H1 (cell line): Measurements from ENCODE around the gene TMEM151A. TPM values are rescaled to one million over a fixed set of nuclear protein-coding genes. Genes with fewer than 3 reads are reported as not detected.

Experiments
- CTCF ChIA-PET: fragments of 300-600 bp; sonication (Branson Sonifier 250); formaldehyde crosslinking; loops from one replicate; lab custom pipeline; 2021; ENCODE audit not compliant: partially characterized antibody; lab: Charles Lee
- POLR2A ChIA-PET: fragments of 300-600 bp; sonication (Branson Sonifier 250); formaldehyde crosslinking; loops from one replicate; lab custom pipeline; 2021; ENCODE audit warnings: inconsistent platforms; ENCODE audit not compliant: partially characterized antibody; lab: Charles Lee
- DNase-seq, 2 experiments: peaks; one replicate each; pipeline versions ENCODE4 v3.0.0 to v3.0.0-alpha.2; 2010 to 2022; ENCODE audit warnings: low spot score in 2 of 2, low read depth in 1 of 2, mixed read lengths in 1 of 2
- FAIRE-seq: peaks from 2 replicates; lab custom pipeline; 2011; peaks lifted over from hg19 to GRCh38; lab: Jason Lieb, UNC
- H2AFZ ChIP-seq: 2 replicates; pipeline ENCODE4 v1.8.1; 2012; ENCODE audit warnings: low read length, inconsistent platforms
- H2AK5ac ChIP-seq: 2 replicates; pipeline ENCODE4 v1.6.1; 2013; ENCODE audit warnings: low read depth, low read length
- H2BK120ac ChIP-seq: replicated peaks from 2 replicates; pipeline ENCODE3; 2013; ENCODE audit warnings: low read depth, low read length, inconsistent platforms
- H2BK12ac ChIP-seq: 2 replicates; pipeline ENCODE4 v1.6.1; 2013; ENCODE audit warnings: low read depth, low read length
- H2BK15ac ChIP-seq: 2 replicates; pipeline ENCODE4 v1.6.1; 2013; ENCODE audit warnings: low read length
- H2BK20ac ChIP-seq: 2 replicates; pipeline ENCODE4 v1.6.1; 2013; ENCODE audit warnings: low read length
- H2BK5ac ChIP-seq: 2 replicates; pipeline ENCODE4 v1.6.1; 2013; ENCODE audit warnings: low read depth, low read length
- H3K14ac ChIP-seq: 2 replicates; pipeline ENCODE4 v1.6.1; 2013; ENCODE audit warnings: inconsistent platforms; ENCODE audit not compliant: insufficient read length
- H3K18ac ChIP-seq: 2 replicates; pipeline ENCODE4 v1.6.1; 2013; ENCODE audit warnings: low read length; ENCODE audit errors: extremely low read depth
- H3K23ac ChIP-seq: 2 replicates; pipeline ENCODE4 v1.6.1; 2013; ENCODE audit warnings: inconsistent platforms; ENCODE audit not compliant: insufficient read length
- H3K23me2 ChIP-seq: 2 replicates; pipeline ENCODE4 v1.6.1; 2013; ENCODE audit warnings: low read depth, low read length
- H3K27ac ChIP-seq: 2 replicates; pipeline ENCODE4 v1.6.1; 2011; ENCODE audit warnings: low read depth, low read length, inconsistent platforms
- H3K27me3 ChIP-seq, 4 experiments: replicated peaks in 1 of 4; 1 replicate in 1 of 4; 2 replicates in 3 of 4; pipeline versions ENCODE4 v1.6.1 to v1.8.1; 2011 to 2013; ENCODE audit warnings: low read length in 3 of 4, mild to moderate bottlenecking in 3 of 4, inconsistent platforms in 2 of 4, mixed read lengths in 2 of 4, moderate library complexity in 1 of 4; ENCODE audit not compliant: control insufficient read depth in 3 of 4, insufficient read depth in 3 of 4; ENCODE audit errors: extremely low read depth in 1 of 4
- H3K36me3 ChIP-seq, 4 experiments: 2 replicates each; pipeline versions ENCODE4 v1.6.1 to v1.8.1; 2011 to 2013; ENCODE audit warnings: mild to moderate bottlenecking in 4 of 4, low read length in 3 of 4, moderate library complexity in 2 of 4, control low read depth in 1 of 4, inconsistent platforms in 1 of 4; ENCODE audit not compliant: insufficient read depth in 4 of 4, control insufficient read depth in 2 of 4
- H3K4ac ChIP-seq: replicated peaks from 2 replicates; pipeline ENCODE3; 2013; ENCODE audit warnings: low read length, low read depth, mixed read lengths, inconsistent platforms; ENCODE audit not compliant: insufficient read length
- H3K4me1 ChIP-seq, 4 experiments: replicated peaks in 1 of 4; 1 replicate in 1 of 4; 2 replicates in 3 of 4; pipeline versions ENCODE4 v1.6.1 to v1.8.1; 2011 to 2013; ENCODE audit warnings: low read length in 3 of 4, inconsistent platforms in 2 of 4, mixed read lengths in 1 of 4; ENCODE audit not compliant: insufficient read depth in 4 of 4, control insufficient read depth in 3 of 4
- H3K4me2 ChIP-seq, 2 experiments: 2 replicates each; pipeline versions ENCODE4 v1.6.1 to v1.8.1; 2011 to 2013; ENCODE audit warnings: low read depth in 2 of 2, low read length in 2 of 2, control low read depth in 1 of 2, inconsistent platforms in 1 of 2, mild to moderate bottlenecking in 1 of 2; ENCODE audit not compliant: insufficient read depth in 1 of 2
- H3K4me3 ChIP-seq, 4 experiments: fragments of 200-600, 300-600 bp in 1 of 4; sonication (generic), shearing (Covaris generic), sonication (Bioruptor Twin) in 1 of 4; 2 replicates each; pipeline versions ENCODE4 v1.5.1 to v1.8.1; 2011 to 2016; ENCODE audit warnings: low read length in 4 of 4, low read depth in 3 of 4, control low read depth in 2 of 4, inconsistent platforms in 2 of 4, mild to moderate bottlenecking in 2 of 4, mixed read lengths in 1 of 4, moderate library complexity in 1 of 4; ENCODE audit not compliant: insufficient read depth in 2 of 4; ENCODE audit errors: extremely low read depth in 1 of 4
- H3K56ac ChIP-seq: replicated peaks from 2 replicates; pipeline ENCODE3; 2013; ENCODE audit warnings: low read depth, mild to moderate bottlenecking, mixed read lengths, low read length, inconsistent platforms; ENCODE audit not compliant: insufficient read length
- H3K79me1 ChIP-seq: 2 replicates; pipeline ENCODE4 v1.6.1; 2013; ENCODE audit warnings: low read depth, low read length, control low read depth
- H3K79me2 ChIP-seq, 2 experiments: 2 replicates each; pipeline versions ENCODE4 v1.6.1 to v1.8.1; 2012 to 2013; ENCODE audit warnings: low read length in 2 of 2, mild to moderate bottlenecking in 2 of 2, inconsistent platforms in 1 of 2; ENCODE audit not compliant: insufficient read depth in 2 of 2, control insufficient read depth in 1 of 2
- H3K9ac ChIP-seq, 4 experiments: replicated peaks in 1 of 4; 1 replicate in 1 of 4; 2 replicates in 3 of 4; pipeline versions ENCODE4 v1.6.1 to v1.8.1; 2011 to 2013; ENCODE audit warnings: low read depth in 3 of 4, low read length in 3 of 4, control low read depth in 2 of 4, mild to moderate bottlenecking in 2 of 4, moderate library complexity in 2 of 4, inconsistent platforms in 1 of 4; ENCODE audit errors: extremely low read depth in 1 of 4
- H3K9me3 ChIP-seq, 2 experiments: 2 replicates each; pipeline versions ENCODE4 v1.6.1 to v1.8.1; 2012 to 2013; ENCODE audit warnings: mild to moderate bottlenecking in 2 of 2, moderate library complexity in 2 of 2, control low read depth in 1 of 2, inconsistent platforms in 1 of 2, low read depth in 1 of 2, low read length in 1 of 2, mixed read lengths in 1 of 2; ENCODE audit not compliant: insufficient read depth in 2 of 2
- H4K20me1 ChIP-seq, 2 experiments: replicated peaks in 1 of 2; 2 replicates each; pipeline versions ENCODE3 to v1.8.1; 2011 to 2013; ENCODE audit warnings: inconsistent platforms in 2 of 2, low read length in 2 of 2, mild to moderate bottlenecking in 1 of 2; ENCODE audit not compliant: insufficient read depth in 2 of 2, control insufficient read depth in 1 of 2
- H4K5ac ChIP-seq: 2 replicates; pipeline ENCODE4 v1.6.1; 2013; ENCODE audit warnings: low read length, low read depth, mixed read lengths, inconsistent platforms; ENCODE audit not compliant: insufficient read length
- H4K8ac ChIP-seq: 2 replicates; pipeline ENCODE4 v1.8.0; 2013; ENCODE audit warnings: mild to moderate bottlenecking, moderate library complexity, low read length, inconsistent platforms; ENCODE audit not compliant: insufficient read depth; ENCODE audit errors: extremely low read depth
- H4K91ac ChIP-seq: replicated peaks from 2 replicates; pipeline ENCODE3; 2013; ENCODE audit warnings: low read length, mixed read lengths, inconsistent platforms; ENCODE audit not compliant: insufficient read length
- JUN ChIP-seq: IDR thresholded peaks from 2 replicates; pipeline ENCODE4 v1.6.1; 2011; ENCODE audit warnings: low read depth, mild to moderate bottlenecking, improper control_type of control experiment, low read length
- RBBP5 ChIP-seq: IDR thresholded peaks from 2 replicates; pipeline ENCODE4 v1.7.1; 2012; ENCODE audit warnings: low read depth, mild to moderate bottlenecking, inconsistent platforms, low read length, moderate library complexity, borderline replicate concordance
- TCF12 ChIP-seq: IDR thresholded peaks from 2 replicates; pipeline ENCODE4 v1.6.1; 2011; ENCODE audit warnings: low read depth, mild to moderate bottlenecking, low read length
- ZNF274 ChIP-seq: IDR thresholded peaks from 2 replicates; pipeline ENCODE4 v1.7.0; 2012; ENCODE audit warnings: low read length, borderline replicate concordance; ENCODE audit errors: extremely low read depth
- WGBS, 2 experiments: shearing (Covaris generic) in 1 of 2; methylation state at CpG; one replicate each; pipeline versions ENCODE4 v1.1.6 to v1.1.7; 2013 to 2015; ENCODE audit warnings: low lambda C conversion rate in 2 of 2, mixed read lengths in 2 of 2, inconsistent platforms in 1 of 2, low coverage in 1 of 2, missing lambda C conversion rate in 1 of 2; ENCODE audit not compliant: insufficient replicate concordance in 2 of 2, insufficient coverage in 1 of 2, insufficient read length in 1 of 2; ENCODE audit errors: extremely low coverage in 1 of 2, missing lambda C conversion rate in 1 of 2; 5-methylcytosine and 5-hydroxymethylcytosine counted together
- polyA plus RNA-seq, 7 experiments: library from polyadenylated mRNA; depleted of rRNA in 3 of 7; stranded (reverse) in 5 of 7; unstranded in 2 of 7; fragments of >200 nt in 5 of 7; fragments of 200-250 nt in 2 of 7; gene quantifications; 1 replicate in 5 of 7; 2 replicates in 1 of 7; 4 replicates in 1 of 7; pipeline versions ENCODE4 v1.2.1 to v1.2.3, GENCODE V29; 2011 to 2013; ENCODE audit warnings: missing spikeins in 2 of 7, mixed read lengths in 2 of 7
- total RNA-seq: library from RNA; stranded (reverse); fragmentation: NEBNext Ultra II Directional; extraction: Animal tissue kit (Norgen Biotek cat#: 25700); gene quantifications from 2 replicates; pipeline ENCODE4 v1.2.1, GENCODE V29; 2021

Gene TMEM151A
- total and polyA plus RNA-seq, 2 of the 8 experiments (the other 6 are each of a cell fraction or from before 2014, with no cell fraction given) = 3.2 TPM

DNA sequence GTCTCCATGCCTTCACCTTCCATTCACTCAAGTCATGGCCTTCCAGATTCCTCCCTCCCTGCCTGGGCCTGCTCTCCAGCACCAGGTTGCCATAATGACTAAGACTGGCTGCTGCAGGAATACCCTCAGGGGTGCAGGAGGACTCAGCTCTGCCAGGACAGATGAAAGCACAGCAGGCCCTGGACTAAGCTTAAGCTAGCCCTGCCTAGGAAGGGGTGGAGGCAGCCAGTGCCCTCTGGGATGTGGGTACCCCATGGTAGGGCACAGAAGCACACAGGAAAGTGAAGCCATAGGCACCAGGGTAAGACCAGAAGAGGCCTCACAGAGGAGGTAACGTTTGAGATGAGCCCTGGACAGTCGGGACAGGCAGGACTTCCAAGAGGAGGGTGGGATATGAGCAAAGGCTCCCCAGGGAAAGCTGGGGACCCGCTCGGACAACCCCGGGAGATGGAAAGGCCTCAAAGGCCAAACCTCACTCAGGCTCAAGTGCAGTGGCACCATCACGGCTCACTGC, 47.5 kb downstream of the TMEM151A start:
- no peak overlapping the region for H3K14ac ChIP-seq
- H3K23ac ChIP-seq = no peak overlapping the region
- no peak overlapping the region for H3K9ac ChIP-seq
- no peak for DNase-seq
- no peak overlapping the region for H3K4me3 ChIP-seq
- H3K36me3 ChIP-seq = peaks cover 6 to 12% (median 9%) of the 10 kb centered on the region in 4 experiments; a peak in 4 of 8 replicates
- no peak overlapping the region for H2BK120ac ChIP-seq
- WGBS, 2 experiments = 89% methylated on average over 6 of the region's 6 CpGs; no CpG with 5 or more reads in 1 of the 2 experiments
- no peak overlapping the region for H3K4ac ChIP-seq
- peaks cover 3 to 8% of the 10 kb centered on the region in 2 experiments for H4K20me1 ChIP-seq
- no peak overlapping the region for H3K56ac ChIP-seq
- no peak overlapping the region for H4K5ac ChIP-seq
- TF ChIP-seq ZNF274 (no peak), RBBP5 (no peak), JUN (no peak), TCF12 (no peak)
- no peak for FAIRE-seq
- H3K9me3 ChIP-seq = no peaks in the 10 kb centered on the region
- peaks cover 0 to 20% (median 14%) of the 10 kb centered on the region in 4 experiments; a peak in 6 of 7 replicates for H3K4me1 ChIP-seq
- H2BK12ac ChIP-seq = no peak overlapping the region
- no peaks in the 10 kb centered on the region; a peak in 2 of 7 replicates for H3K27me3 ChIP-seq
- no peak overlapping the region for H3K18ac ChIP-seq
- H3K79me1 ChIP-seq = peaks cover 3% of the 10 kb centered on the region
- H3K4me2 ChIP-seq = no peak overlapping the region
- no peak overlapping the region for H2BK20ac ChIP-seq
- no peak overlapping the region for H2BK15ac ChIP-seq
- no peak overlapping the region for H2AFZ ChIP-seq
- no peak overlapping the region for H2BK5ac ChIP-seq
- ChIA-PET POLR2A (interaction anchor here (0.9 to 28.7 kb wide), 5 partner anchors 8 to 52 kb away, joined by 3 to 487 read pairs (median 3); partner anchors contain the start of gene SLC29A2), CTCF (interaction anchor here (0.6 to 4.6 kb wide), 11 partner anchors 10 to 889 kb away, joined by 3 to 55 read pairs (median 4); partner anchors contain the start of gene CD248)
- peaks cover 2% of the 10 kb centered on the region; the same call in 1 of the 2 replicates for H3K23me2 ChIP-seq
- H4K91ac ChIP-seq = no peak overlapping the region
- H3K27ac ChIP-seq = no peak overlapping the region
- peaks cover 0 to 11% of the 10 kb centered on the region in 2 experiments; a peak in 2 of 4 replicates for H3K79me2 ChIP-seq
- no peak overlapping the region for H2AK5ac ChIP-seq
- no peak overlapping the region for H4K8ac ChIP-seq
